Peyer's patch (tissue), 4 donors: ENCODE measurements around the gene ANKLE1.

ENCODE experiments used
- POLR2A ChIP-seq, 2 donors: fragments of 450-650 bp; IDR thresholded peaks; one replicate each; pipeline ENCODE4 v1.5.1; 2017; ENCODE audit warnings: antibody characterized with exemption in 2 of 2, mild to moderate bottlenecking in 2 of 2, moderate library complexity in 2 of 2
- TF ChIP-seq, protein P1 (sequence below), 6 experiments: fragments of 450-650 bp in 4 of 6; fragments of 200-600 bp in 2 of 6; sonication (generic) in 1 of 6; IDR thresholded peaks; one replicate each; pipeline ENCODE4 v1.5.1; 2017 to 2019; ENCODE audit warnings: antibody characterized with exemption in 6 of 6, mild to moderate bottlenecking in 3 of 6, moderate library complexity in 1 of 6

DNA sequence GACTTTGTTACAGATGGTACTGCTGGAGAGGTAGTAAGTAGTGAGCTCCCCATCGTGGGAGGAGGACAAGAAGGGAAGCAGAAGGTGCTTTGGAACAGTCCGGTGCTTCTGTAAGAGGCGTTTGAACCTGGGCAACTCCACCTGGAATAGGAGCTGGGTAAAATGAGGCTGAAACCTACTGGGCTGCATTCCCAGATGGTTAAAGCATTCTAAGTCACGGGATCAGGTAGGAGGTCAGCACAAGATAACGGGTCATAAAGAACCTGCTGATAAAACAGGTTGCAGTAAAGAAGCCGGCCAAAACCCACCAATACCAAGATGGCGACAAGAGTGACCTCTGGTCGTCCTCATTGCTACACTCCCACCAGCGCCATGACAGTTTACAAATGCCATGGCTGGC is 5.1 kb downstream of the ANKLE1 start:
- TF ChIP-seq POLR2A (IDR thresholded peaks at IDR 0.05): no peak
- TF ChIP-seq, protein P1, sequence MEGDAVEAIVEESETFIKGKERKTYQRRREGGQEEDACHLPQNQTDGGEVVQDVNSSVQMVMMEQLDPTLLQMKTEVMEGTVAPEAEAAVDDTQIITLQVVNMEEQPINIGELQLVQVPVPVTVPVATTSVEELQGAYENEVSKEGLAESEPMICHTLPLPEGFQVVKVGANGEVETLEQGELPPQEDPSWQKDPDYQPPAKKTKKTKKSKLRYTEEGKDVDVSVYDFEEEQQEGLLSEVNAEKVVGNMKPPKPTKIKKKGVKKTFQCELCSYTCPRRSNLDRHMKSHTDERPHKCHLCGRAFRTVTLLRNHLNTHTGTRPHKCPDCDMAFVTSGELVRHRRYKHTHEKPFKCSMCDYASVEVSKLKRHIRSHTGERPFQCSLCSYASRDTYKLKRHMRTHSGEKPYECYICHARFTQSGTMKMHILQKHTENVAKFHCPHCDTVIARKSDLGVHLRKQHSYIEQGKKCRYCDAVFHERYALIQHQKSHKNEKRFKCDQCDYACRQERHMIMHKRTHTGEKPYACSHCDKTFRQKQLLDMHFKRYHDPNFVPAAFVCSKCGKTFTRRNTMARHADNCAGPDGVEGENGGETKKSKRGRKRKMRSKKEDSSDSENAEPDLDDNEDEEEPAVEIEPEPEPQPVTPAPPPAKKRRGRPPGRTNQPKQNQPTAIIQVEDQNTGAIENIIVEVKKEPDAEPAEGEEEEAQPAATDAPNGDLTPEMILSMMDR (IDR thresholded peaks at IDR 0.05): no peak
